Activated CD4-positive, alpha-beta T cell treated with anti-CD3 and anti-CD28 coated beads for 36 hours (primary cell): Measurements from ENCODE around the gene DDT. TPM values are rescaled to one million over a fixed set of nuclear protein-coding genes. Genes with fewer than 3 reads are reported as not detected.

Experiments used
- total RNA-seq, 2 experiments: library from RNA; stranded (reverse); gene quantifications; one replicate each; pipeline ENCODE4 v1.2.3, GENCODE V29; 2021

DDT gene
- total RNA-seq, 2 experiments from 2014 or later, result 91.3 to 118 TPM

Other genes with a start within 250 kb of the DDT start
- gene ZNF70, start 223.3 kb downstream of the DDT start, total RNA-seq, result 1 to 10 TPM; 1.6 to 1.7 TPM
- under 1 TPM in 1 of 2 experiments, not detected in 1; 0.80 TPM for gene VPREB3, start 220.0 kb downstream of the DDT start, total RNA-seq
- gene C22orf15, start 211.5 kb downstream of the DDT start, total RNA-seq, result 1 to 10 TPM in 1 of 2 experiments, under 1 TPM in 1; 0.30 to 1.3 TPM
- gene CHCHD10, start 206.5 kb downstream of the DDT start, total RNA-seq, result 100 to 1,000 TPM; 131 to 134 TPM
- gene MMP11, start 201.6 kb downstream of the DDT start, total RNA-seq, result 1 to 10 TPM in 1 of 2 experiments, under 1 TPM in 1; 0.32 to 1.1 TPM
- 10 to 100 TPM; 78.2 to 95.2 TPM for gene SMARCB1, start 187.5 kb downstream of the DDT start, total RNA-seq
- 1 to 10 TPM; 5.2 to 5.7 TPM for gene DERL3, start 135.4 kb downstream of the DDT start, total RNA-seq
- gene SLC2A11, start 116.6 kb downstream of the DDT start, total RNA-seq, result 1 to 10 TPM; 7.6 to 7.7 TPM
- gene MIF, start 80.1 kb downstream of the DDT start, total RNA-seq, result 1,000 to 10,000 TPM; 1,478 to 1,739 TPM
- not detected for gene GSTT2B, start 13.2 kb downstream of the DDT start, total RNA-seq
- gene DDTL, start 7.6 kb downstream of the DDT start, total RNA-seq, result 1 to 10 TPM; 2.3 to 2.8 TPM
- not detected for gene GSTT2, start 5.7 kb upstream of the DDT start, total RNA-seq
- gene GSTT4, start 31.0 kb upstream of the DDT start, total RNA-seq, result not detected
- gene CABIN1, start 36.9 kb upstream of the DDT start, total RNA-seq, result 100 to 1,000 TPM in 1 of 2 experiments, 10 to 100 TPM in 1; 95.9 to 102 TPM
- under 1 TPM; 0.65 to 0.80 TPM for gene SUSD2, start 207.0 kb upstream of the DDT start, total RNA-seq